MM.1S (cell line): ENCODE measurements around the gene MPND.

Experiments
- DNase-seq: peaks from one replicate; pipeline ENCODE4 v3.0.0-alpha.2; 2015
- H2AFZ ChIP-seq: fragments of 300-600 bp; sonication (generic); 2 replicates; pipeline ENCODE4 v1.6.0; 2016; ENCODE audit warnings: antibody characterized with exemption, low read length
- H3F3A ChIP-seq: fragments of 300-600 bp; sonication (generic); 2 replicates; pipeline ENCODE4 v1.6.1; 2016; ENCODE audit warnings: mild to moderate bottlenecking, antibody characterized with exemption, low read length, moderate library complexity, mixed read lengths; ENCODE audit not compliant: insufficient read depth
- H3K27ac ChIP-seq: fragments of 300-600 bp; sonication (generic); 2 replicates; pipeline ENCODE4 v1.5.1; 2016; ENCODE audit warnings: mild to moderate bottlenecking, low read length
- H3K27me3 ChIP-seq: fragments of 300-600 bp; sonication (generic); replicated peaks from 2 replicates; pipeline ENCODE4 v1.6.0; 2016; ENCODE audit warnings: low read length; ENCODE audit not compliant: insufficient read depth
- H3K36me3 ChIP-seq: fragments of 300-600 bp; sonication (generic); replicated peaks from 2 replicates; pipeline ENCODE4 v1.6.1; 2016; ENCODE audit warnings: mild to moderate bottlenecking, low read length, mixed read lengths; ENCODE audit not compliant: insufficient read depth
- H3K4me1 ChIP-seq: fragments of 300-600 bp; sonication (generic); 2 replicates; pipeline ENCODE4 v1.6.1; 2016; ENCODE audit warnings: low read length, mixed read lengths
- H3K4me2 ChIP-seq: fragments of 300-600 bp; sonication (generic); 2 replicates; pipeline ENCODE4 v1.6.0; 2016; ENCODE audit warnings: low read depth, low read length
- H3K4me3 ChIP-seq: fragments of 300-600 bp; sonication (generic); 2 replicates; pipeline ENCODE4 v1.5.1; 2016; ENCODE audit warnings: low read length, mixed read lengths
- H3K79me2 ChIP-seq: fragments of 300-600 bp; sonication (generic); 2 replicates; pipeline ENCODE4 v1.6.1; 2016; ENCODE audit warnings: mixed run types, low read length, mixed read lengths
- H3K9ac ChIP-seq: fragments of 300-600 bp; sonication (generic); 2 replicates; pipeline ENCODE4 v1.6.1; 2016; ENCODE audit warnings: low read length, mixed read lengths
- H3K9me2 ChIP-seq: fragments of 300-600 bp; sonication (generic); replicated peaks from 2 replicates; pipeline ENCODE4 v1.6.1; 2016; ENCODE audit warnings: mild to moderate bottlenecking, low read length, mixed read lengths; ENCODE audit not compliant: insufficient read depth
- H3K9me3 ChIP-seq: fragments of 300-600 bp; sonication (generic); replicated peaks from 2 replicates; pipeline ENCODE4 v1.6.1; 2016; ENCODE audit warnings: mild to moderate bottlenecking, low read length, mixed read lengths; ENCODE audit not compliant: insufficient read depth
- H4K20me1 ChIP-seq: fragments of 300-600 bp; sonication (generic); 2 replicates; pipeline ENCODE4 v1.6.1; 2016; ENCODE audit warnings: mild to moderate bottlenecking, low read length, moderate library complexity, mixed read lengths; ENCODE audit not compliant: insufficient read depth
- CTCF ChIP-seq: fragments of 300-600 bp; sonication (generic); IDR thresholded peaks from 2 replicates; pipeline ENCODE4 v1.5.1; 2016; ENCODE audit warnings: antibody characterized with exemption, low read length, mixed read lengths
- EZH2 ChIP-seq: fragments of 300-600 bp; sonication (generic); optimal IDR thresholded peaks from 2 replicates; pipeline ENCODE3; 2017; ENCODE audit warnings: low read depth, mild to moderate bottlenecking, antibody characterized with exemption, low read length, mixed read lengths
- EZH2phosphoT487 ChIP-seq: fragments of 300-600 bp; sonication (generic); IDR thresholded peaks from 2 replicates; pipeline ENCODE4 v1.6.1; 2018; ENCODE audit warnings: antibody characterized with exemption, low read length

The MPND gene

GRCh38 chr19:4371247-4372164 lies 28.1 kb downstream of the MPND start:
- H3K4me3 ChIP-seq = no peak overlapping the region
- peak overlapping the region; percentile 100 for H3K4me2 ChIP-seq
- no peak overlapping the region; the same call in 1 of the 2 replicates for H3K9ac ChIP-seq
- H3K27ac ChIP-seq = no peak overlapping the region
- H3K27me3 ChIP-seq = no peaks in the 10 kb centered on the region
- TF ChIP-seq EZH2phosphoT487 = no peak
- TF ChIP-seq EZH2 = no peak
- no peak for TF ChIP-seq CTCF
- no peaks in the 10 kb centered on the region for H3K9me2 ChIP-seq
- peaks cover 22% of the 10 kb centered on the region for H3F3A ChIP-seq
- peaks cover 80% of the 10 kb centered on the region for H3K79me2 ChIP-seq
- H4K20me1 ChIP-seq = peaks cover 7% of the 10 kb centered on the region; the same call in 1 of the 2 replicates
- H2AFZ ChIP-seq = no peak overlapping the region
- H3K36me3 ChIP-seq = no peaks in the 10 kb centered on the region
- peaks cover 29% of the 10 kb centered on the region for H3K4me1 ChIP-seq
- DNase-seq = no peak
- no peaks in the 10 kb centered on the region for H3K9me3 ChIP-seq

GRCh38 chr19:4372165-4373012 lies 29.0 kb downstream of the MPND start:
- no peaks in the 10 kb centered on the region for H3K9me2 ChIP-seq
- peaks cover 86% of the 10 kb centered on the region for H3K79me2 ChIP-seq
- peaks cover 22% of the 10 kb centered on the region for H3F3A ChIP-seq
- H2AFZ ChIP-seq = no peak overlapping the region
- no peak overlapping the region for H3K4me2 ChIP-seq
- TF ChIP-seq CTCF (no peak), EZH2phosphoT487 (no peak), EZH2 (no peak)
- H3K9ac ChIP-seq = no peak overlapping the region
- no peaks in the 10 kb centered on the region for H3K27me3 ChIP-seq
- no peak overlapping the region for H3K27ac ChIP-seq
- no peaks in the 10 kb centered on the region for H3K36me3 ChIP-seq
- peaks cover 7% of the 10 kb centered on the region; the same call in 1 of the 2 replicates for H4K20me1 ChIP-seq
- no peak overlapping the region for H3K4me3 ChIP-seq
- DNase-seq = no peak
- no peaks in the 10 kb centered on the region for H3K9me3 ChIP-seq
- H3K4me1 ChIP-seq = peaks cover 29% of the 10 kb centered on the region

GRCh38 chr19:4373013-4373367 lies 29.6 kb downstream of the MPND start:
- no peak overlapping the region for H3K27ac ChIP-seq
- no peaks in the 10 kb centered on the region for H3K9me3 ChIP-seq
- no peaks in the 10 kb centered on the region for H3K36me3 ChIP-seq
- no peak for TF ChIP-seq EZH2phosphoT487
- no peak for TF ChIP-seq EZH2
- no peak for TF ChIP-seq CTCF
- peaks cover 12% of the 10 kb centered on the region for H4K20me1 ChIP-seq
- H3K9me2 ChIP-seq = no peaks in the 10 kb centered on the region
- no peak overlapping the region for H3K4me3 ChIP-seq
- peaks cover 86% of the 10 kb centered on the region for H3K79me2 ChIP-seq
- H3K9ac ChIP-seq = no peak overlapping the region
- H3K4me2 ChIP-seq = no peak overlapping the region
- no peaks in the 10 kb centered on the region for H3K27me3 ChIP-seq
- H2AFZ ChIP-seq = no peak overlapping the region
- H3F3A ChIP-seq = peaks cover 22% of the 10 kb centered on the region
- peaks cover 29% of the 10 kb centered on the region for H3K4me1 ChIP-seq
- no peak for DNase-seq
